ENCODE measurements around the gene KIF18B. TPM values are rescaled to one million over a fixed set of nuclear protein-coding genes. Genes with fewer than 3 reads are reported as not detected.

KIF18B gene
- total and polyA plus RNA-seq, 2 donors (not counting 1 experiment from before 2014, with no cell fraction given), result 0.44 to 0.48 TPM

- no peak overlapping the region for H3K9ac ChIP-seq (ENCODE audit: low read length)
- TF ChIP-seq EZH2 (IDR thresholded peaks at IDR 0.05; ENCODE audit: borderline replicate concordance, insufficient read depth, low read depth, low read length, poor library complexity, severe bottlenecking) (no peak), CTCF (IDR thresholded peaks at IDR 0.05) (no peak)
- CTCF ChIA-PET, result no interaction called here
Observed at GRCh38 chr17:44955674-44956425, 8.3 kb upstream of the KIF18B start.

GRCh38 chr17:44952946-44953475, 5.4 kb upstream of the KIF18B start:
- peaks cover 0 to 13% (median 2%) of the 10 kb centered on the region in 4 experiments for H3K27me3 ChIP-seq (replicated peaks in 1 of 4; ENCODE audit: control extremely low read depth in 1 of 4, control insufficient read depth in 3 of 4, insufficient read depth in 4 of 4, low read length in 3 of 4)
- H3K9me3 ChIP-seq (ENCODE audit: control extremely low read depth in 1 of 3, control insufficient read depth in 2 of 3, insufficient read depth in 1 of 3, low read length in 2 of 3), result no peaks in the 10 kb centered on the region
- Mint-ChIP-seq H3K27ac (no peak overlapping the region), H3K9me3 (ENCODE audit: insufficient read depth) (no peaks in the 10 kb centered on the region), H3K27me3 (peaks cover 20% of the 10 kb centered on the region), H3K4me3 (no peak overlapping the region), H3K4me1 (peaks cover 4% of the 10 kb centered on the region)
- H3K27ac ChIP-seq (ENCODE audit: low read length in 2 of 2), result no peak overlapping the region
- H3K79me2 ChIP-seq (ENCODE audit: control insufficient read depth, insufficient read depth, low read length), result no peaks in the 10 kb centered on the region
- intact Hi-C loops (cut with micrococcal nuclease), result no loop called here
- no peak for ATAC-seq (ENCODE audit: low read depth)
- TF ChIP-seq EZH2 (IDR thresholded peaks at IDR 0.05; ENCODE audit: borderline replicate concordance, insufficient read depth, low read depth, low read length, poor library complexity, severe bottlenecking) (no peak), CTCF (IDR thresholded peaks at IDR 0.05) (no peak)
- H3K36me3 ChIP-seq (replicated peaks in 1 of 2; ENCODE audit: control extremely low read depth in 1 of 2, control insufficient read depth in 1 of 2, extremely low read depth in 1 of 2, insufficient read depth in 2 of 2, low read length in 1 of 2), result no peaks in the 10 kb centered on the region
- 91% methylated on average over 6 of the region's 6 CpGs for WGBS (ENCODE audit: insufficient coverage)
- POLR2A ChIA-PET, result no interaction called here
- H3K4me1 ChIP-seq (ENCODE audit: control insufficient read depth in 2 of 2, insufficient read depth in 2 of 2, low read length in 2 of 2), result peaks cover 3 to 5% of the 10 kb centered on the region in 2 donors
- no peak overlapping the region for H3K4me3 ChIP-seq (ENCODE audit: control extremely low read depth in 1 of 5, extremely low read depth in 1 of 5, insufficient read depth in 1 of 5, low read depth in 2 of 5, low read length in 4 of 5)
- no peak for DNase-seq
- H3K4me2 ChIP-seq (replicated peaks; ENCODE audit: low read depth, low read length, poor library complexity, severe bottlenecking), result no peak overlapping the region
- no peak overlapping the region for H3K9ac ChIP-seq (ENCODE audit: low read length)
- H2AFZ ChIP-seq (ENCODE audit: insufficient read depth, low read depth, low read length, poor library complexity, severe bottlenecking), result no peak overlapping the region
- no peaks in the 10 kb centered on the region for H4K20me1 ChIP-seq (ENCODE audit: control insufficient read depth, insufficient read depth, low read length, poor library complexity, severe bottlenecking)
- CTCF ChIA-PET, result no interaction called here

More at GRCh38 chr17:44955674-44956425, 8.3 kb upstream of the KIF18B start:
- H3K27ac ChIP-seq (ENCODE audit: low read length in 2 of 2), result no peak overlapping the region
- no peaks in the 10 kb centered on the region for H3K79me2 ChIP-seq (ENCODE audit: control insufficient read depth, insufficient read depth, low read length)
- intact Hi-C loops (cut with micrococcal nuclease), result no loop called here
- Mint-ChIP-seq H3K27me3 (peaks cover 32% of the 10 kb centered on the region), H3K27ac (no peak overlapping the region), H3K4me3 (no peak overlapping the region), H3K4me1 (peaks cover 5% of the 10 kb centered on the region), H3K9me3 (ENCODE audit: insufficient read depth) (no peaks in the 10 kb centered on the region)
- no peaks in the 10 kb centered on the region for H4K20me1 ChIP-seq (ENCODE audit: control insufficient read depth, insufficient read depth, low read length, poor library complexity, severe bottlenecking)
- no peak overlapping the region for H3K4me3 ChIP-seq (ENCODE audit: control extremely low read depth in 1 of 5, extremely low read depth in 1 of 5, insufficient read depth in 1 of 5, low read depth in 2 of 5, low read length in 4 of 5)
- peaks cover 9 to 15% of the 10 kb centered on the region in 2 donors for H3K4me1 ChIP-seq (ENCODE audit: control insufficient read depth in 2 of 2, insufficient read depth in 2 of 2, low read length in 2 of 2)
- H3K4me2 ChIP-seq (replicated peaks; ENCODE audit: low read depth, low read length, poor library complexity, severe bottlenecking), result no peak overlapping the region
- peaks cover 0 to 37% (median 13%) of the 10 kb centered on the region in 4 experiments for H3K27me3 ChIP-seq (replicated peaks in 1 of 4; ENCODE audit: control extremely low read depth in 1 of 4, control insufficient read depth in 3 of 4, insufficient read depth in 4 of 4, low read length in 3 of 4)
- no peak for ATAC-seq (ENCODE audit: low read depth)
- no peak overlapping the region for H2AFZ ChIP-seq (ENCODE audit: insufficient read depth, low read depth, low read length, poor library complexity, severe bottlenecking)
- peaks cover 0 to 4% (median 0%) of the 10 kb centered on the region in 3 donors for H3K9me3 ChIP-seq (ENCODE audit: control extremely low read depth in 1 of 3, control insufficient read depth in 2 of 3, insufficient read depth in 1 of 3, low read length in 2 of 3)
- no peaks in the 10 kb centered on the region for H3K36me3 ChIP-seq (replicated peaks in 1 of 2; ENCODE audit: control extremely low read depth in 1 of 2, control insufficient read depth in 1 of 2, extremely low read depth in 1 of 2, insufficient read depth in 2 of 2, low read length in 1 of 2)
- WGBS (ENCODE audit: insufficient coverage), result 74% methylated on average over 6 of the region's 8 CpGs
- DNase-seq, result no peak
- POLR2A ChIA-PET, result no interaction called here
